ENCODE measurements around the gene TBC1D4.
A peak's percentile ranks its signal among the peaks of the same experiment; 100 is the strongest.

DNA sequence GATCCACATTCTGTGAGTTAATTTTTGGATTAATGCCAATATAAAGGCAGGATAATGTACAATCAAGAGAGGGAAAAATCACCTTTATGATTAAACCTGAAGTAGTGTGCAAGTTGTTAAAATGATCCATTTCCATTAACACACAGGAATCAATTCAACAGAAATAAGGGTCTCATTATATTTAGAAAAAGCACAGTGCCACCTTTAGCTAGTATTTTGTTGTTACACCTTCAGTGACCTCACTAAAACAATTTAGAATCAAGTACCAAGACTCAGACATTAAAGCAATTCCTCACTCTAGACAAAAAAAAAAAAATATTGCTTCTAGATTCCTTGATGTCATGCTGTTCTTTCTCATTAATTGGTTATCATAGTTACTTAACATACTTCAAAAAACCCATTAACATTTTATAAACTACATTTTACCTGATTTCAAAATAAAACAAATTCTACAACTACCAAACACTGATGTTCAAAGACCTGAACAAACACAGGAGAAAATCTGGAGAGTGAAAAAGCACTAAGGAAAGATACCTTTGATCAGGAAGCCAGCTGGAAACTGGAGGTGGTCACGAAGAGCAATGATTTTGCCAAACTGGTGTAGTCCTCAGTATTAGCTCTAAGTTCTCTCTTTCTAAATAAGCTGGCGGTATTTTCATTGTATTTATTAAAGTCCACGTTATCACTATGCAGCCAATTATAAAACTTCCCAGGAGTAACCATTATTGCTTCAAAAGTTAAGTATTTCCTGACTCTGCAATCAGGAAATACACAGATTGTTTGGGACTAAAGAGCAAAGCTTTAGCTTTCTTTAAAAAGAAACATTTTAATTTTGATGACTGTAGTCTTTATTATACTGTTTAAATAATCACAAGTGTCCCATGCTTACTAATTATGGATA lies 115.3 kb downstream of the TBC1D4 start:
- TF ChIP-seq, protein P1, sequence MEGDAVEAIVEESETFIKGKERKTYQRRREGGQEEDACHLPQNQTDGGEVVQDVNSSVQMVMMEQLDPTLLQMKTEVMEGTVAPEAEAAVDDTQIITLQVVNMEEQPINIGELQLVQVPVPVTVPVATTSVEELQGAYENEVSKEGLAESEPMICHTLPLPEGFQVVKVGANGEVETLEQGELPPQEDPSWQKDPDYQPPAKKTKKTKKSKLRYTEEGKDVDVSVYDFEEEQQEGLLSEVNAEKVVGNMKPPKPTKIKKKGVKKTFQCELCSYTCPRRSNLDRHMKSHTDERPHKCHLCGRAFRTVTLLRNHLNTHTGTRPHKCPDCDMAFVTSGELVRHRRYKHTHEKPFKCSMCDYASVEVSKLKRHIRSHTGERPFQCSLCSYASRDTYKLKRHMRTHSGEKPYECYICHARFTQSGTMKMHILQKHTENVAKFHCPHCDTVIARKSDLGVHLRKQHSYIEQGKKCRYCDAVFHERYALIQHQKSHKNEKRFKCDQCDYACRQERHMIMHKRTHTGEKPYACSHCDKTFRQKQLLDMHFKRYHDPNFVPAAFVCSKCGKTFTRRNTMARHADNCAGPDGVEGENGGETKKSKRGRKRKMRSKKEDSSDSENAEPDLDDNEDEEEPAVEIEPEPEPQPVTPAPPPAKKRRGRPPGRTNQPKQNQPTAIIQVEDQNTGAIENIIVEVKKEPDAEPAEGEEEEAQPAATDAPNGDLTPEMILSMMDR (IDR thresholded peaks at IDR 0.05) = peak; percentile 17; the same call in 1 of the 2 replicates
- no peak for TF ChIP-seq MEF2A (IDR thresholded peaks at IDR 0.05; ENCODE audit: borderline replicate concordance, low read depth)
- no peak for TF ChIP-seq SIN3A (IDR thresholded peaks at IDR 0.05; ENCODE audit: borderline replicate concordance, low read depth, low read length)
- no peak for TF ChIP-seq EZH2phosphoT487 (IDR thresholded peaks at IDR 0.05; ENCODE audit: borderline replicate concordance, low read depth)
- no peak for TF ChIP-seq POLR2AphosphoS5 (IDR thresholded peaks at IDR 0.05; ENCODE audit: low read depth, low read length)
- TF ChIP-seq, protein P2, sequence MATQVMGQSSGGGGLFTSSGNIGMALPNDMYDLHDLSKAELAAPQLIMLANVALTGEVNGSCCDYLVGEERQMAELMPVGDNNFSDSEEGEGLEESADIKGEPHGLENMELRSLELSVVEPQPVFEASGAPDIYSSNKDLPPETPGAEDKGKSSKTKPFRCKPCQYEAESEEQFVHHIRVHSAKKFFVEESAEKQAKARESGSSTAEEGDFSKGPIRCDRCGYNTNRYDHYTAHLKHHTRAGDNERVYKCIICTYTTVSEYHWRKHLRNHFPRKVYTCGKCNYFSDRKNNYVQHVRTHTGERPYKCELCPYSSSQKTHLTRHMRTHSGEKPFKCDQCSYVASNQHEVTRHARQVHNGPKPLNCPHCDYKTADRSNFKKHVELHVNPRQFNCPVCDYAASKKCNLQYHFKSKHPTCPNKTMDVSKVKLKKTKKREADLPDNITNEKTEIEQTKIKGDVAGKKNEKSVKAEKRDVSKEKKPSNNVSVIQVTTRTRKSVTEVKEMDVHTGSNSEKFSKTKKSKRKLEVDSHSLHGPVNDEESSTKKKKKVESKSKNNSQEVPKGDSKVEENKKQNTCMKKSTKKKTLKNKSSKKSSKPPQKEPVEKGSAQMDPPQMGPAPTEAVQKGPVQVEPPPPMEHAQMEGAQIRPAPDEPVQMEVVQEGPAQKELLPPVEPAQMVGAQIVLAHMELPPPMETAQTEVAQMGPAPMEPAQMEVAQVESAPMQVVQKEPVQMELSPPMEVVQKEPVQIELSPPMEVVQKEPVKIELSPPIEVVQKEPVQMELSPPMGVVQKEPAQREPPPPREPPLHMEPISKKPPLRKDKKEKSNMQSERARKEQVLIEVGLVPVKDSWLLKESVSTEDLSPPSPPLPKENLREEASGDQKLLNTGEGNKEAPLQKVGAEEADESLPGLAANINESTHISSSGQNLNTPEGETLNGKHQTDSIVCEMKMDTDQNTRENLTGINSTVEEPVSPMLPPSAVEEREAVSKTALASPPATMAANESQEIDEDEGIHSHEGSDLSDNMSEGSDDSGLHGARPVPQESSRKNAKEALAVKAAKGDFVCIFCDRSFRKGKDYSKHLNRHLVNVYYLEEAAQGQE (IDR thresholded peaks at IDR 0.05; ENCODE audit: low read depth, low read length) = no peak
- TF ChIP-seq ELF1 (IDR thresholded peaks at IDR 0.05) = no peak
- TF ChIP-seq FOXM1 (IDR thresholded peaks at IDR 0.05; ENCODE audit: low read depth) = no peak
- no peak for TF ChIP-seq EP300 (IDR thresholded peaks at IDR 0.05; ENCODE audit: borderline replicate concordance in 1 of 2, low read depth in 1 of 2, low read length in 1 of 2)
- no peak for TF ChIP-seq RCOR1 (IDR thresholded peaks at IDR 0.05; ENCODE audit: low read length)
- TF ChIP-seq RAD21 (IDR thresholded peaks at IDR 0.05; ENCODE audit: low read length) = no peak
- TF ChIP-seq RFX5 (IDR thresholded peaks at IDR 0.05; ENCODE audit: low read length) = no peak

All from SK-N-SH (cell line).